Cardiac muscle cell (in vitro differentiated cells and primary cell): ENCODE measurements around the gene TEPSIN. TPM values are rescaled to one million over a fixed set of nuclear protein-coding genes. Genes with fewer than 3 reads are reported as not detected.
A peak's percentile ranks its signal among the peaks of the same experiment; 100 is the strongest.

Source experiments
- DNase-seq, 2 donors: peaks; one replicate each; pipeline versions ENCODE4 v3.0.0 to v3.0.0-alpha.2; 2010 to 2017; ENCODE audit warnings: low read depth in 1 of 2, low spot score in 1 of 2
- H3K27ac ChIP-seq: fragments of 200-600 bp; sonication (generic); 2 replicates; pipeline ENCODE4 v1.5.1; 2016
- H3K27me3 ChIP-seq: fragments of 200-600 bp; sonication (generic); 2 replicates; pipeline ENCODE4 v1.6.0; 2016; ENCODE audit warnings: control low read depth
- H3K36me3 ChIP-seq: fragments of 200-600 bp; sonication (generic); 2 replicates; pipeline ENCODE4 v1.5.1; 2016; ENCODE audit warnings: control low read depth
- H3K4me1 ChIP-seq: fragments of 200-600 bp; sonication (generic); 2 replicates; pipeline ENCODE4 v1.8.1; 2017; ENCODE audit warnings: low read depth, mild to moderate bottlenecking, mixed run types
- H3K4me3 ChIP-seq: fragments of 200-600 bp; sonication (generic); 2 replicates; pipeline ENCODE4 v1.5.1; 2016; ENCODE audit warnings: mild to moderate bottlenecking
- H3K9me3 ChIP-seq: fragments of 200-600 bp; sonication (generic); 2 replicates; pipeline ENCODE4 v1.5.1; 2017; ENCODE audit warnings: low read depth, mild to moderate bottlenecking, control low read depth
- CTCF ChIP-seq: IDR thresholded peaks from 2 replicates; pipeline ENCODE4 v1.5.1; 2012; ENCODE audit warnings: low read depth, mild to moderate bottlenecking, low read length
- polyA plus RNA-seq: library from polyadenylated mRNA; unstranded; fragments of >200 nt; fragmentation: Nextera tagmentation; extraction: Ambion mirVana; gene quantifications from 2 replicates; pipeline ENCODE4 v1.2.1, GENCODE V29; 2016
- total RNA-seq: library from RNA; depleted of rRNA; stranded (reverse); fragments of >200 nt; gene quantifications from 2 replicates; pipeline ENCODE4 v1.2.3, GENCODE V29; 2016

Gene TEPSIN
- total and polyA plus RNA-seq, 2 experiments from 2014 or later, result 34.8 to 52.5 TPM

GRCh38 chr17:81251709-81252301 lies 12.9 kb upstream of the TEPSIN start:
- H3K27ac ChIP-seq, result peak overlapping the region; percentile 67
- H3K4me1 ChIP-seq, result peaks cover 24% of the 10 kb centered on the region
- no peaks in the 10 kb centered on the region for H3K9me3 ChIP-seq
- H3K36me3 ChIP-seq, result no peaks in the 10 kb centered on the region
- TF ChIP-seq CTCF, result no peak
- no peaks in the 10 kb centered on the region for H3K27me3 ChIP-seq
- no peak overlapping the region for H3K4me3 ChIP-seq
- DNase-seq, result peak in 1 of 2 donors; percentile 47

- peak in 1 of 2 donors; percentile 17 for DNase-seq
- Histone ChIP-seq H3K27me3 (no peaks in the 10 kb centered on the region), H3K9me3 (no peaks in the 10 kb centered on the region), H3K4me3 (no peak overlapping the region), H3K4me1 (peaks cover 24% of the 10 kb centered on the region), H3K27ac (peak overlapping the region; percentile 67), H3K36me3 (no peaks in the 10 kb centered on the region)
- no peak for TF ChIP-seq CTCF
Observed at GRCh38 chr17:81251094-81251708, 12.3 kb upstream of the TEPSIN start.

GRCh38 chr17:81250286-81251093 lies 11.6 kb upstream of the TEPSIN start:
- no peak for DNase-seq
- Histone ChIP-seq H3K36me3 (no peaks in the 10 kb centered on the region), H3K4me1 (peaks cover 22% of the 10 kb centered on the region), H3K9me3 (no peaks in the 10 kb centered on the region), H3K27me3 (no peaks in the 10 kb centered on the region), H3K27ac (peak overlapping the region; percentile 67), H3K4me3 (no peak overlapping the region)
- TF ChIP-seq CTCF, result no peak

GRCh38 chr17:81249223-81250040 lies 10.6 kb upstream of the TEPSIN start:
- H3K4me1 ChIP-seq, result peaks cover 17% of the 10 kb centered on the region
- no peak for TF ChIP-seq CTCF
- H3K9me3 ChIP-seq, result no peaks in the 10 kb centered on the region
- peak in 1 of 2 donors; percentile 14 for DNase-seq
- no peak overlapping the region for H3K27ac ChIP-seq
- H3K36me3 ChIP-seq, result no peaks in the 10 kb centered on the region
- H3K4me3 ChIP-seq, result no peak overlapping the region
- no peaks in the 10 kb centered on the region for H3K27me3 ChIP-seq

GRCh38 chr17:81248649-81249048 lies 9.8 kb upstream of the TEPSIN start:
- Histone ChIP-seq H3K27me3 (no peaks in the 10 kb centered on the region), H3K9me3 (no peaks in the 10 kb centered on the region), H3K4me1 (peaks cover 17% of the 10 kb centered on the region), H3K27ac (no peak overlapping the region), H3K4me3 (no peak overlapping the region), H3K36me3 (no peaks in the 10 kb centered on the region)
- no peak for TF ChIP-seq CTCF
- no peak for DNase-seq
